Loucy (cell line): ENCODE results near the gene TFAM.

Experiments used
- H2AFZ ChIP-seq: fragments of 200-600 bp; sonication (generic); 2 replicates; pipeline ENCODE4 v1.6.0; 2016; ENCODE audit warnings: antibody characterized with exemption, mild to moderate bottlenecking, low read length, moderate library complexity
- H3F3A ChIP-seq: fragments of 200-600 bp; 2 replicates; pipeline ENCODE4 v1.6.0; 2016; ENCODE audit warnings: antibody characterized with exemption, low read depth, mild to moderate bottlenecking
- H3K27me3 ChIP-seq: fragments of 200-600 bp; sonication (generic); 2 replicates; pipeline ENCODE4 v1.6.1; 2014; ENCODE audit warnings: low read length, mild to moderate bottlenecking; ENCODE audit not compliant: insufficient read depth, poor library complexity, severe bottlenecking
- H3K36me3 ChIP-seq: fragments of 200-600 bp; sonication (generic); 2 replicates; pipeline ENCODE4 v1.6.1; 2016; ENCODE audit warnings: low read length; ENCODE audit not compliant: insufficient read depth
- H3K4me1 ChIP-seq: fragments of 200-600 bp; sonication (generic); 2 replicates; pipeline ENCODE4 v1.5.1; 2014; ENCODE audit warnings: low read length, mild to moderate bottlenecking; ENCODE audit not compliant: insufficient read depth, poor library complexity, severe bottlenecking
- H3K4me2 ChIP-seq: fragments of 200-600 bp; sonication (generic); 2 replicates; pipeline ENCODE4 v1.6.0; 2014; ENCODE audit warnings: antibody characterized with exemption, low read length, low read depth, mild to moderate bottlenecking; ENCODE audit not compliant: poor library complexity, severe bottlenecking
- H3K4me3 ChIP-seq: fragments of 200-600 bp; sonication (generic); 2 replicates; pipeline ENCODE4 v1.5.1; 2014; ENCODE audit warnings: low read length, mild to moderate bottlenecking, mixed read lengths; ENCODE audit not compliant: poor library complexity, severe bottlenecking
- H3K79me2 ChIP-seq: fragments of 200-600 bp; sonication (generic); 2 replicates; pipeline ENCODE4 v1.6.1; 2014; ENCODE audit warnings: low read length; ENCODE audit not compliant: insufficient read depth
- H3K9ac ChIP-seq: fragments of 200-600 bp; sonication (generic); 2 replicates; pipeline ENCODE4 v1.6.0; 2014; ENCODE audit warnings: mild to moderate bottlenecking, low read depth, low read length, moderate library complexity; ENCODE audit not compliant: poor library complexity, severe bottlenecking
- H3K9me2 ChIP-seq: fragments of 200-600 bp; sonication (generic); replicated peaks from 2 replicates; pipeline ENCODE4 v1.6.1; 2016; ENCODE audit warnings: low read depth, low read length, mixed read lengths
- H3K9me3 ChIP-seq: fragments of 200-600 bp; sonication (generic); 2 replicates; pipeline ENCODE4 v1.6.1; 2014; ENCODE audit warnings: mild to moderate bottlenecking, antibody characterized with exemption, low read length, low read depth; ENCODE audit not compliant: insufficient read depth
- H4K20me1 ChIP-seq: fragments of 200-600 bp; sonication (generic); 2 replicates; pipeline ENCODE4 v1.6.0; 2014; ENCODE audit warnings: antibody characterized with exemption, low read length, mild to moderate bottlenecking; ENCODE audit not compliant: insufficient read depth, poor library complexity, severe bottlenecking
- EZH2phosphoT487 ChIP-seq: fragments of 200-600 bp; IDR thresholded peaks from 2 replicates; pipeline ENCODE4 v1.6.1; 2018; ENCODE audit warnings: antibody characterized with exemption, mild to moderate bottlenecking, moderate library complexity, borderline replicate concordance
- TF ChIP-seq, protein P1 (sequence below): fragments of 200-600 bp; sonication (generic); conservative IDR thresholded peaks from 2 replicates; pipeline ENCODE4 v1.5.1; 2014; ENCODE audit warnings: mild to moderate bottlenecking, antibody characterized with exemption, low read length

Gene TFAM

DNA sequence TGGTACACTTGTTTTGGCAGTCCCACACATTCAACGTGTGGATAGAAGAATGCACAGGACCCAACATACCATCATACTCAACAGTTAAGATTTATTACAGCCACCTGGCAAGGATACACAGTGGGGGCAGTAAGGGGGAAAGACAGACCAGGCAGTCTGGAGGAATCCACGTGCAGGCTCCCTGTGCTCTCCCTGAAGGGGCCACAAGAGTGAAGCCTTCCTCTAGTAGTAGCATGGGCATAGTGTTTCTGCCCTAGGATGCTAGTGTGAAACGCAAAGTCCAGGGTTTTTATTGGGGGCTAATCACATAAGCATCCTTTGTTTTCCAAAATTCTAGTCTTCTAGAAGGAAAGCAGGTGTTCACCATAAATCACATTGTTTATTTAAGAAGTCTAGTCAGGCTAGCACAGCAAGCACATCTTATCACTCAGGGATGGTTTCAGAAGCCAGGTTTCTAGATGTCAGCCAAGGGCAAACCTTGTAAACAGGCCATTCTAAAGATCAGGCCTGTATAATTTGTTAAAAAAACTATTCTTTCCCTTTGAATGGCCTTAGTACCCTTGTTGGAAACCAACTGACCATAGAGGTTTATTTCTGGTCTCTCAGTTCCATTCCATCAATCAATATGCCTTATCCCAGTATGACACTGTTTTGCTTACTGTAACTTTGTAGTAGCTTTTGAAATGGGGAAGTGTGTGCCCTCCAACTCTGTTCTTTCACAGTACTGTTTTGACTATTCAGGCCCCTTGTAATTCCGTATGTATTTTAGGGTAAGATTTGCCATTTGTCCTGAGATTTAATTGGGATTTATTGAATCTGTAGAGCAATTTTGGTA is 12.4 kb upstream of the TFAM start:
- H3K36me3 ChIP-seq, result no peaks in the 10 kb centered on the region; the same call in 1 of the 2 replicates
- TF ChIP-seq, protein P1, sequence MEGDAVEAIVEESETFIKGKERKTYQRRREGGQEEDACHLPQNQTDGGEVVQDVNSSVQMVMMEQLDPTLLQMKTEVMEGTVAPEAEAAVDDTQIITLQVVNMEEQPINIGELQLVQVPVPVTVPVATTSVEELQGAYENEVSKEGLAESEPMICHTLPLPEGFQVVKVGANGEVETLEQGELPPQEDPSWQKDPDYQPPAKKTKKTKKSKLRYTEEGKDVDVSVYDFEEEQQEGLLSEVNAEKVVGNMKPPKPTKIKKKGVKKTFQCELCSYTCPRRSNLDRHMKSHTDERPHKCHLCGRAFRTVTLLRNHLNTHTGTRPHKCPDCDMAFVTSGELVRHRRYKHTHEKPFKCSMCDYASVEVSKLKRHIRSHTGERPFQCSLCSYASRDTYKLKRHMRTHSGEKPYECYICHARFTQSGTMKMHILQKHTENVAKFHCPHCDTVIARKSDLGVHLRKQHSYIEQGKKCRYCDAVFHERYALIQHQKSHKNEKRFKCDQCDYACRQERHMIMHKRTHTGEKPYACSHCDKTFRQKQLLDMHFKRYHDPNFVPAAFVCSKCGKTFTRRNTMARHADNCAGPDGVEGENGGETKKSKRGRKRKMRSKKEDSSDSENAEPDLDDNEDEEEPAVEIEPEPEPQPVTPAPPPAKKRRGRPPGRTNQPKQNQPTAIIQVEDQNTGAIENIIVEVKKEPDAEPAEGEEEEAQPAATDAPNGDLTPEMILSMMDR, result no peak
- TF ChIP-seq EZH2phosphoT487, result no peak
- no peaks in the 10 kb centered on the region for H3K4me1 ChIP-seq
- no peaks in the 10 kb centered on the region for H3K9me3 ChIP-seq
- no peaks in the 10 kb centered on the region for H3K27me3 ChIP-seq
- no peaks in the 10 kb centered on the region for H3K79me2 ChIP-seq
- H2AFZ ChIP-seq, result no peak overlapping the region
- no peak overlapping the region for H3K4me2 ChIP-seq
- H3K4me3 ChIP-seq, result no peak overlapping the region
- no peak overlapping the region for H3K9ac ChIP-seq
- no peaks in the 10 kb centered on the region for H3K9me2 ChIP-seq
- no peaks in the 10 kb centered on the region for H3F3A ChIP-seq
- no peaks in the 10 kb centered on the region for H4K20me1 ChIP-seq

DNA sequence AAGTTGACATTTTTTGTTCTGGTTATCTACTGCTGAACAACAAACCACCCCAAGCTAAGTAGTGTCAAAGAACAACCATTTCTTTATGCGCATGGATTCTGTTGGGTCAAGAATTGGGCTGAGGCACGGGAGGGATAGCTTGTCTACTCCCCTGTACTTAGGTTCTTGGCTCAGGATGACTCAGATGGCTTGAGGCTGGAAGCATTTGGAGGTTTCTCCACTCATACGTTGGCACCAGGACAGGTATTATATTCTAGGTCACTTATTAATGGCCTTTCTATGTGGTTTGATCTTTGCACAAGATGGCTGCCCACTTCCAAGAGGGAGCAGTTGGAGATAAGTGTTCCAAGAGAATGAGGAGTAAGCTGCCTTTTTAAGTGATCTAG is 11.8 kb upstream of the TFAM start:
- no peaks in the 10 kb centered on the region; the same call in 1 of the 2 replicates for H3K36me3 ChIP-seq
- H3K9ac ChIP-seq, result no peak overlapping the region
- H3K4me1 ChIP-seq, result no peaks in the 10 kb centered on the region
- H3K27me3 ChIP-seq, result no peaks in the 10 kb centered on the region
- no peaks in the 10 kb centered on the region for H3F3A ChIP-seq
- TF ChIP-seq, protein P1, result no peak
- TF ChIP-seq EZH2phosphoT487, result no peak
- H2AFZ ChIP-seq, result no peak overlapping the region
- no peak overlapping the region for H3K4me3 ChIP-seq
- no peaks in the 10 kb centered on the region for H3K79me2 ChIP-seq
- H3K9me3 ChIP-seq, result no peaks in the 10 kb centered on the region
- no peaks in the 10 kb centered on the region for H3K9me2 ChIP-seq
- no peak overlapping the region for H3K4me2 ChIP-seq
- no peaks in the 10 kb centered on the region for H4K20me1 ChIP-seq

DNA sequence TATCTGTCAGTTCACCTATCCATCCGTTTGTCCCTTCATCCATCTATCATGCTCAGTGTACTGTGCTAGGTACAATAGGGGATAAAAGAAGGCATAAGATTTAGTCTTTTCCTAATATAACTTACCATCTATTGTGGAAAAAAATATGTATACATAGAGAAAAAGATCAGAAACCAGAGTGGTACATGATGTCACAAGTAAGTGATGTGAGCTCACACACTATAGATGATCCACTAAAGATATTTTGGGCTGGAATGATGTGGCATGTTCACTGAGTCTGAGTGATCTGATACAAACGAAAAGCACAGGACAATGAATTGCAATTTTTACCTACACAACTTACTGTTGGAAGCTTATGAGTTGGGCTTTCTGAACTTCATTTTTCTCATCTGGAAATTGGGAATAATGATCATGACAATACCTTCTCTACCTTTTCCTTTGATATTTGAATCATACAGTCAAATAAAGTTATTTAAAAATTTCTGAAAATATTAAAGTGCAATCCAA is 2.7 kb upstream of the TFAM start:
- Histone ChIP-seq H3K9ac (no peak overlapping the region), H4K20me1 (peaks cover 23% of the 10 kb centered on the region), H3F3A (no peaks in the 10 kb centered on the region), H3K79me2 (peaks cover 24% of the 10 kb centered on the region), H3K4me1 (peaks cover 24% of the 10 kb centered on the region), H2AFZ (no peak overlapping the region), H3K9me2 (no peaks in the 10 kb centered on the region), H3K4me2 (no peak overlapping the region), H3K36me3 (no peaks in the 10 kb centered on the region), H3K27me3 (no peaks in the 10 kb centered on the region), H3K4me3 (no peak overlapping the region), H3K9me3 (no peaks in the 10 kb centered on the region)
- TF ChIP-seq, protein P1, result no peak
- no peak for TF ChIP-seq EZH2phosphoT487
